ENCODE data around the gene PSMG3.
A peak's percentile ranks its signal among the peaks of the same experiment; 100 is the strongest.

PSMG3 gene

DNA sequence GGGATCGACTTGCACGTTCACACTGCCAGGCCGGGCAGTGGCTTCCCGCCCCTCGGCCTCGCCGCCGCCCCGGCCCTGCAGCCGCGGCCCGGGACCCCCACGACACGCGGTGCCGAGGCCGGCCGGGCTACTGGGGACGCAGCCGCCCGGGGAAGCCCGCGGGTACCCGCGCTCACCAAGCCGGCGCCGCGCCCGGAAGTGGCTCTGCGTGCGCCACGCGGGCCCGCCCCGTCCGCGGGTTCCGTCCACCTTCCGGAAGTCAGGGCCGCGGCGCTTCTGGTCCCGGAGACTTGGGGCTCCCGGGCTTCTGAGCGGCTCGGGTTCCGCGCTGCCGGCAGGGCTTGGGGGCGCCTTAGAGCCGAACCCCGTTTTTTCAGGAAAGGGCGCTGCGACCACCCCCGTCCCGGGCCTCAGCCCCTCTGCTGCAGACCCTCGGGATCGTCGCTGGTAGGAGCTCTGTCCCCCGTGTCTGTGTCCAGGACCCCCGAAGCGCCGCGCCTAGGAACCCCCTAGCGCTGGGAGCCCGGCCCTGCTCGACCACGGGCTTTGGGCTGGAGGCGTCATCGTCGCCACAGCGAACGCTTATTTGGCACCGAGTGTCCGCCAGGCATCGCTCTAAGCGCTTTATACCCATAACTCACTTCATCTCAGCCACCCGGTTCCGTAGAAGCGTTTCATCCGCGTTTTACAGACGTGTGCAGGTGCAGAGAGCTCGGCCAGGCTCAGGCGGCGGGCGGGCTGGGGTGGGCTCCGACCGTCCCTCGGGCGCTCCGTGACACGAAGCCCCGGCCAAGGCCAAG lies at the start of gene PSMG3:
Gene PSMG3 (minus strand): TSS at position 200 of the 800 bp plus-strand sequence. CDS start 693 bp downstream, outside the sequence.
- peak; percentile 75 for DNase-seq (ENCODE audit: low read depth, low spot score)

- no peak for DNase-seq (ENCODE audit: low read depth, low spot score)
Measured at GRCh38 chr7:1618475-1618874, 48.6 kb upstream of the PSMG3 start.

DNA sequence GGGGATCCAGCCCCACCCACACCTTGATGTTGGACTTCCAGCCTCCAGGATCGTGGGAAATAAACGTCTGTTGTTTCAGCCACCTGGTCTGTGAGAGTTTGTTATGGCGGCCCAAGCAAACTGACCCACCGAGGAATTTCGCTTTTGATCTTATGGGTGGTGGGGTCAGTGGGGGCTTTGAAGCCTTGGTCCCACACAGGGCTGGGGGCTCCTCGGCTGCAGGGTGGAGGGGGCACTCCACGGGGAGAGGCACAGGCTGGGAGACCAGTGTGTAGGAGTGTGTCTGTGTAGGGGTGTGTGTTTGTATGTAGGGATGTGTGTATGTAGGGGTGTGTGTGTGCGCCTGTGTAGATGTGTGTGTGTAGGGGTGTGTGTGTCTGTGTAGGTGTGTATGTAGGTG lies 48.1 kb upstream of the PSMG3 start:
- no peak for DNase-seq (ENCODE audit: low read depth, low spot score)

DNA sequence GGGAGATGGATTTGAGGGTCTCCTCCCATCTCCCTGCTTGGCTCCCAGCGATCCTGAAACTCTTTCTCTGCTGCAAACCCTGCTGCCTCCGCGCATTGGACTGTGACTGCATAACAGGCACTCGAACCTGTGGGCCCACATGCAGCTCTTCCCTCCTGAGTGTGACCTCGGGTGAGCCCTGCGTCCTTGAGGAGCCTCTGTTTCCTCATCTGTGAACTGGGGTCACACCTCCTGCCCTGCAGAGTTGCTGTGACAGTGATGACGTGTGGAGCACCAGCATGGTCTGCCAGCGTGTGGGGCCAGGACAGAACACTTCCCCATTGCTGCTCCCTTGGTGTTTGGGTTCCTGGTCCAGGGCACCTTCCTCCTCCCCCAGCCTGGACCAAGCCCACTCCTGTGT lies 46.9 kb upstream of the PSMG3 start:
- DNase-seq (ENCODE audit: low read depth, low spot score): no peak

GRCh38 chr7:1611708-1612241 lies 41.9 kb upstream of the PSMG3 start:
- DNase-seq (ENCODE audit: low read depth, low spot score): no peak

GRCh38 chr7:1610678-1611302 lies 41.0 kb upstream of the PSMG3 start:
- no peak for DNase-seq (ENCODE audit: low read depth, low spot score)

DNA sequence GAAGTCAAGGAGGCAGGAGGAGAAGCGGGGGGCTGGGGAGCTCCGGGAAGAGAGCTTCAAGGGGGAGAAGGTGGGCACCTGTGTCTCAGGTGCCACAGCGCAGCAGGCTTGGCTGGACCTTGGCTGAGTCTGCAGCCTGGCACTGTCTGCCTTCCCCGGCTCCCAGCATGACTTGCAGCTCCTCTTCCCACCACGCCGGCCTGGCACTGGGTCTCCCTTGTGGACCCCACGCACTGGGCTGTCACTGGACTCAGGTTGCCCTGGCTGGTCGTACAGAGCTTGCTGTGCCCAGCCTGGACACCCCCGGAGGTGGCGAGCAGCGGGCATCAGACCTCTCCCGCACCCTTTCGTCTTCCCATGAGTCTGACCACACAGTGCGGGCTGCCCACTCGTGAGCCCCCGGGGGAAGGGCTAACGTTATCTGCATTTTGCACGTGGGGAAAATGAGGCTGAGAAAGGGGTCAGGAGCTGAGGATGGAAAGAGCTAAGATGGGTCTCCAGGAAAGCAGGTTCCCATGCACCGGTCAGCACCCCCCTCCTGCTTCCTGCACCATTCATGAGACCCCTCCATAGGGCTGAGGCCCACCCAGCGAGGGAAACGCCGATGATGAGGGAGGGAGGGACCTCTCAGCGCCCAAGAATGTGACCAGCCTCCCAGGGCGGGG lies 40.3 kb upstream of the PSMG3 start:
- no peak for DNase-seq (ENCODE audit: low read depth, low spot score)

DNA sequence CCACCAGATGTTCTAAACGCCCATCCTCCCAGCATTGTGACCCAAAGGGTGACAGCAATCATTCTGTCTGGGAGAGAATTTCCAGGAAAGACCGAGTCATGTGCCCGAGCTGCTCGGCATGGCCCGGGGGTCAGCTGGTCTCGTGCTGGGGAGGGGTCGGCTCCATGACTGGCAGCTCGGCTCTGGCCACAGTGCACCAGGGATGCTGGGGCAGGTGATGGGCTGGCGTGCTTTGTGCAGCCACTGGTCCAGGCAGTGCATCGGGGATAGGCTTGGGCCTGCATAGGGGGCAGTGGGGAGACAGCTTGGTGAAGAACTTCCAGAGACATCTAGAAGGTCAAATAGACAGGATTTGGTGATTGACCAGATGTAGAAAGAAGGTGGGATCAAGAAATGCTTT lies 39.2 kb upstream of the PSMG3 start:
- no peak for DNase-seq (ENCODE audit: low read depth, low spot score)

DNA sequence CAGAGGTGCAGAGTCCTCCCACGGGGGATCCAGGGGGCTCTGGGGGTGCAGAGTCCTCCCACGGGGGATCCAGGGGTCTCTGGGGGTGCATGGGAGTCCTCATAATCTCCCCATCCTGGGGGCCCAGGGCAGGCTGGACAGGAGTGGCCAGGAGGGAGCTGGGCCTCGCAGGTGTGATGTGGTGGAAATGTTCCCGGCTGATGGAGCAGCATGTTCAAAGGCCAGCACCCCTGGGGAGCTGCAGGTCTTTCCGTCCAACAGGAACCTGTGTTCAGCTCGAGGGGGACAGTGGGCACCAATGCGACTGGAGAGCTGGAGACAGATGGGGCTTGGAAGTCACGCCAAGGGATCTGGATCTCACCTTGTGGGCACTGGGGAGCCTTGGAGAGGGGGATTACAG lies 38.5 kb upstream of the PSMG3 start:
- no peak for DNase-seq (ENCODE audit: low read depth, low spot score)

DNA sequence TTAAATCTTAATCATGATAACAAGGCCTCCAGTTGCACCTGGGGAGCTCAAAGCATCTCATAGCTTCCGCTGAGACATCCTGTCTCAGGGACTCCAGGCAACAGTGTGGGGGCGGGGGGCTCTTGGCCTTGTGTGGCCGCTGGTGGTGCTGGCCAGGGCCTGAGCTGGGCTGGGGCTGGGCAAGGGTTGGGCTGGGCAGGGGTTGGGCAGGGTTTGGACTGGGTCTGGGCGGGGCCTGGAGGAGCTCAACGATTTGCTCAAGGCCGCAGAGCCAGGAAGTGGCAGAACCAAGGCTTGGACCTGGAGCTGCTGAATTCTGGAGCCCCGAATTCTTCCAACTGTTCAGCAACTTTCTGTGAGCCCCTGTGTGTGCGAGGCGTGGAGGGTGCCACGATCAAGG lies 37.9 kb upstream of the PSMG3 start:
- DNase-seq (ENCODE audit: low read depth, low spot score): no peak

DNA sequence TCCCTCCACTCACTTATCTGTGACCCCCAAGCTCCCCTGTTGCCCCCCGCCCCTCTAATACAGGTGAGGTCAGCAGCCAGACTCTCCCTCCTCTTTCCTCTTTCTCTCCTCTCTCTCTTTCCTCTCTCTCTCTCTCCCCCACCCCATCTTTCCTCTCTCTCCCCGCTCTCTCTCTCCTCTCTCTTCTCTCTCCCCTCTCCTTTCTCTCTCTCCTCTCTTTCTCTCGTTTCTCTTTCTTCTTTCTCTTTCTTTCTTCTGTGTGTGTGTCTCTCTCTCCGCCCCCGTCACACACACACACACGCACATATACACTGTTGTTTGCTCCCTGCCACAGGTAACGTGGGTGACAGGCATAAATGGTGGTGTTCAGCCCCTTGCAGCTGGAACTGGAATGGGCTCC lies 37.2 kb upstream of the PSMG3 start:
- no peak for DNase-seq (ENCODE audit: low read depth, low spot score)

GRCh38 chr7:1604383-1604782 lies 34.6 kb upstream of the PSMG3 start:
- no peak for DNase-seq (ENCODE audit: low read depth, low spot score)

DNA sequence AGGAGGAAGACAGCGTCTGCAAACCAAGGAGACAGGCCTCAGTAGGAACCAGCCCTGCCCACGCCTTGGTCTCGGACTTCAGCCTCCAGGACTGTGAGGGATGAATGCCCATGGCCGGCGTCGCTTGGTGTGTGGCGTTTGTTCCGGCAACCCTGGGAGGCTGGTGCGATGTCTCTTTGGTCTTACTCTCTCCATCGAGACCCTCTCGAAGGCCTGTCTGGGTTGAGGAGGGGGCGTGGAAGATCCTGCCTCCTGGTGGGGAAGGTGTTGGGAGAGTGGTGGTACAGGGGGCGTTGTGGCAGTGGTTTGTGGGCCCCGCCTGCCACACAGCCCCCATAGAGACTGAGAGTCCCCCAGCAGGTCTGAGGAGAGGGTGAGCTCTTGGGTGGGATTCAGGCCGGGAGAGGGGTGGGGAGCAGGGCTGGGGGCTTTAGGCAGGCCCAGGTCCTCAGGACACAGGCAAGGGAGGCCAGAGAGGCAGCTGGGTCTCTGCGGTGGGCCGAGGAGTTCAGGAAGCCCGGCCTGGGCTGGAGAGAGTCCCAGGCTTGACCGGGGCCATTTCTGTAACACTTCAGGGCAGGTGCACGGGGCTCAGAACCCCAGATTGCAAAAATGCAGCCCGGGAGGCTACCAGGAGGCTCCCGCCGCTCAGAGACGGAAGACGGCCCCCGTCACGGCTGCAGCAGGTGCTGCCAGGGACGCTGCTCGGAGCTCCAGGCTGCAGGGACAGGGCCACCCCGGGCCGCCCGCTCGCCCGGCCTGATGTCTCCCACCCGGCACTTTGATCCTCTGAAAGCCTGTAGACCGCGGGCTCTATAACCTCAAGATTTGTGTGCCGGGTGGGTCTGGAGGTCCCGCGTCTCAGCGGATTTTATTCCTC lies 33.8 kb upstream of the PSMG3 start:
- DNase-seq (ENCODE audit: low read depth, low spot score): no peak

DNA sequence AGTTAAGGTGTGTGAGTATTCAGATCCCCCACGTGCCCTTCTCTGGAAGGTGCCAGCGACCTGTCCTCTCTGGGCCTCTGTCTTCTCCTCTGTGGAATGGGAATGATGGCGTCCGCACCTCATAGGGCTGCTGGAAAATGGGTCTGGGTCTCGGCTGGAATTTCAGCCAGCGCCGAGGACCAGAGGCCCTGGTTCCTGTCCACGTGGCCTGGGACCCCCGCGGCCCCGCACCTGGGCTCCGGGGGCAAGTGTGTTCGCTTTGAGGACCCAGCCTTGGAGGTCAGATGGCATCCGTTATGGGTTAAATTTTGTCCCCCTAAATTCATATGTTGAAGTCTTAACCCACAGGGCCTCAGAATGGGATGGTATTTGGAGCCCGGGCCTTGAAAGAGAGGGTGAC lies 32.6 kb upstream of the PSMG3 start:
- no peak for DNase-seq (ENCODE audit: low read depth, low spot score)

DNA sequence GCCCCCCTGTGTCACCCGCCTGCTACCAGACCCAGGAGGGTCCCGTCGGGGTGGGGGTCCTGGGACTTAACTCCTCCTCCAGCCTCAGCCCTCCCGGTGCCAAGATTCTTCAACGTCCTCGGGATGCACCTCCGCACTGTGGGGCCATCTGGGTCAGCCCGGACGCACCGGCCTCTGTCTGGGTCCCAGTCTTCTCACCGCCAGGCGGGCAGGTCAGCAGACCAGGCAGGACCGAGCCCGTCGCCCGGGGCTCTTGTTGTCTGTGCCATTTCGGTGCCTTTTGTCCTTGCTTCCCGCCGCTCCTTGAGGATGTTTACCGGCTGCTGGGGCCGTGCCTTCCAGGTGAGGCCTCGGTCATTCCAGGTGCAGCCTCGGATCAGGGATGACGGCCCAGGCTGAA lies 32.1 kb upstream of the PSMG3 start:
- no peak for DNase-seq (ENCODE audit: low read depth, low spot score)

- no peak for DNase-seq (ENCODE audit: low read depth, low spot score)
Measured at GRCh38 chr7:1599640-1600395, 30.0 kb upstream of the PSMG3 start.

GRCh38 chr7:1598961-1599639 lies 29.3 kb upstream of the PSMG3 start:
- no peak for DNase-seq (ENCODE audit: low read depth, low spot score)

GRCh38 chr7:1598286-1598685 lies 28.5 kb upstream of the PSMG3 start:
- DNase-seq (ENCODE audit: low read depth, low spot score): no peak

GRCh38 chr7:1597791-1598190 lies 28.0 kb upstream of the PSMG3 start:
- no peak for DNase-seq (ENCODE audit: low read depth, low spot score)

DNA sequence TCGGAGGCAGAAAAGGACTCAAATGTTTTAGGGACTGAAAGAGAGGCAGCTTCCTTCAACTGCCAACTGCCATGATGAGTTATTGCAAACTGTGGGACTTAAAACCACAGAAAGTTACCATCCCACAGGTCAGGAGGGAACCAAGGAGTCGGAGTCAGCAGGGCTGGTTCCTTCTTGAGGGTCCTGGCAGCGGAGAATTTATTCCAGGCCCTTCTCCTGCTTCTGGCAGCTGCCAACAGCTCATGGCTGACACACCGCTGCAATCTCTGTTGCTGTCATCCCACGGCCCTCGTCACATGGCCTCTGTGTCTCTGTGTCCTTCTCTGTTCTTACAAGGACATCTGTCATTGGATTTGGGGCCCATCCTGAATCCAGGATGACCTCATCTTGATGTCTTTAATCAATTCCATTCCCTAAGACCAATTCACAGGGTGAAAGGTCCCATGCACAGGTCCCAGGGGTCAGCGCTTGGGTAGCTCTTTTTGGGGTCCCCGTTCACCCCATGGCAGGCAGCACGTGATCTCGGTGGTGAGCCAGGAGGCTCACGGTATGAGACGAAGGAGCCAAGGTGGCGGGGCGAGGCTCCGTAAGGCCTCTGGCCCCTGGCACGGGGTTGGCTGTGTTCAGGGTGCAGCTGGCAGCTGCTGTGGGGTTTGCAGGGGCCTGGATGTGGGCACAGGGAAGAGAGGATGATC lies 27.4 kb upstream of the PSMG3 start:
- no peak for DNase-seq (ENCODE audit: low read depth, low spot score)

All from activated CD4-positive, CD25-positive, alpha-beta regulatory T cell treated with anti-CD3 and anti-CD28 coated beads, Interleukin-2, amount 50 U/mL, for 16 hours (primary cell).